K562 (cell line): Measurements from ENCODE around the gene MFAP5. TPM values are rescaled to one million over a fixed set of nuclear protein-coding genes. Genes with fewer than 3 reads are reported as not detected.
A peak's percentile ranks its signal among the peaks of the same experiment; 100 is the strongest.

ENCODE experiments used
- ATAC-seq: fragments of 200-7000 bp; cut with Tn5 transposase; 3 replicates; pipeline ENCODE4 v1.9.1; 2020; ENCODE audit warnings: moderate library complexity
- BruUV-seq: library from RNA; stranded (reverse); fragments of 400-500 nt; replicated peaks from 2 replicates; lab custom pipeline; 2021; lab: Mats Ljungman, UMichigan
- CTCF ChIA-PET: fragments of 300-600 bp; formaldehyde crosslinking; extraction: SDS; loops from one replicate; lab custom pipeline; 2021; ENCODE audit warnings: low intra/inter-chr PET ratio; lab: Yijun Ruan, JAX
- POLR2A ChIA-PET: fragments of 300-600, 350-650 bp; sonication (Branson Sonifier 250); formaldehyde crosslinking; extraction: SDS; loops from one replicate; lab custom pipeline; 2021; ENCODE audit warnings: antibody characterized with exemption, inconsistent platforms; lab: Yijun Ruan, JAX
- DNase-seq, 4 experiments: peaks; one replicate each; pipeline versions ENCODE4 v3.0.0 to v3.0.0-alpha.2; 2011 to 2018; ENCODE audit warnings: low spot score in 3 of 4, mixed read lengths in 3 of 4; ENCODE audit errors: extremely low read depth in 1 of 4
- FAIRE-seq: peaks from 2 replicates; lab custom pipeline; 2011; peaks lifted over from hg19 to GRCh38; lab: Jason Lieb, UNC
- H2AFZ ChIP-seq: 2 replicates; pipeline ENCODE4 v1.6.0; 2011; ENCODE audit warnings: low read depth, low read length, control low read depth, inconsistent platforms
- H3K27ac ChIP-seq: fragments of 200-600 bp; 3 replicates; pipeline ENCODE4 v1.8.0; 2011; ENCODE audit warnings: low read depth, mild to moderate bottlenecking, control low read depth, inconsistent platforms, low read length, moderate library complexity, mixed read lengths; ENCODE audit errors: extremely low read depth
- H3K27me3 ChIP-seq, 2 experiments: fragments of 300-600 bp in 1 of 2; 2 replicates in 1 of 2; 3 replicates in 1 of 2; pipeline versions ENCODE4 v1.6.0 to v1.8.0; 2011; ENCODE audit warnings: inconsistent platforms in 2 of 2, low read length in 2 of 2, mild to moderate bottlenecking in 1 of 2, mixed read lengths in 1 of 2, moderate library complexity in 1 of 2; ENCODE audit not compliant: control insufficient read depth in 2 of 2, insufficient read depth in 2 of 2
- H3K36me3 ChIP-seq: fragments of 300-600 bp; 3 replicates; pipeline ENCODE4 v1.8.0; 2011; ENCODE audit warnings: mild to moderate bottlenecking, low read length, inconsistent platforms; ENCODE audit not compliant: control insufficient read depth, insufficient read depth
- H3K4me1 ChIP-seq, 2 experiments: fragments of 200-600 bp in 1 of 2; replicated peaks in 1 of 2; 2 replicates in 1 of 2; 3 replicates in 1 of 2; pipeline versions ENCODE4 v1.5.1 to v1.8.0; 2011; ENCODE audit warnings: inconsistent platforms in 2 of 2, low read length in 2 of 2, mild to moderate bottlenecking in 1 of 2, mixed read lengths in 1 of 2, moderate library complexity in 1 of 2; ENCODE audit not compliant: control insufficient read depth in 2 of 2, insufficient read depth in 2 of 2
- H3K4me2 ChIP-seq: 2 replicates; pipeline ENCODE4 v1.6.1; 2011; ENCODE audit warnings: low read length, control low read depth, inconsistent platforms, mixed read lengths; ENCODE audit not compliant: insufficient read depth
- H3K4me3 ChIP-seq: fragments of 200-600 bp; sonication (generic), shearing (Covaris generic); 2 replicates; pipeline ENCODE4 v1.5.1; 2016; ENCODE audit warnings: control low read depth, inconsistent platforms
- H3K79me2 ChIP-seq: fragments of 200-600 bp; 3 replicates; pipeline ENCODE4 v1.8.0; 2011; ENCODE audit warnings: low read length, inconsistent platforms; ENCODE audit not compliant: control insufficient read depth, insufficient read depth
- H3K9ac ChIP-seq, 2 experiments: 2 replicates each; pipeline versions ENCODE4 v1.6.0 to v1.6.1; 2011; ENCODE audit warnings: low read depth in 2 of 2, low read length in 2 of 2, control low read depth in 1 of 2, inconsistent platforms in 1 of 2, mild to moderate bottlenecking in 1 of 2, mixed read lengths in 1 of 2; ENCODE audit not compliant: insufficient read depth in 1 of 2
- H3K9me1 ChIP-seq: one replicate; pipeline ENCODE4 v1.6.0; 2011; ENCODE audit warnings: inconsistent platforms, mild to moderate bottlenecking, low read length, moderate library complexity; ENCODE audit not compliant: control insufficient read depth, insufficient read depth
- H3K9me3 ChIP-seq: replicated peaks from 2 replicates; pipeline ENCODE4 v1.5.1; 2011; ENCODE audit warnings: low read depth, low read length, inconsistent platforms; ENCODE audit not compliant: control insufficient read depth, insufficient read depth
- H4K20me1 ChIP-seq: replicated peaks from 2 replicates; pipeline ENCODE4 v1.6.1; 2011; ENCODE audit warnings: low read length, inconsistent platforms, mixed read lengths; ENCODE audit not compliant: control insufficient read depth, insufficient read depth
- NRF1 ChIP-seq, 2 experiments: fragments of 450-650 bp; IDR thresholded peaks in 1 of 2; conservative IDR thresholded peaks in 1 of 2; 2 replicates each; pipeline ENCODE4 v1.6.1; 2014; ENCODE audit warnings: mild to moderate bottlenecking in 2 of 2
- RBM17 ChIP-seq: fragments of 200-400 bp; formaldehyde crosslinking; IDR thresholded peaks from 2 replicates; pipeline ENCODE4 v1.6.1; 2017; ENCODE audit warnings: low read depth, mild to moderate bottlenecking, low read length, borderline replicate concordance
- RNF2 ChIP-seq: sonication (generic); IDR thresholded peaks from 2 replicates; pipeline ENCODE4 v1.6.1; 2016
- WGBS: fragments of 100-300 bp; shearing (Covaris generic); methylation state at CpG from one replicate; pipeline ENCODE4 v1.1.6; 2016; ENCODE audit warnings: low coverage, mixed read lengths; ENCODE audit not compliant: insufficient coverage; ENCODE audit errors: missing lambda C conversion rate; 5-methylcytosine and 5-hydroxymethylcytosine counted together
- in situ Hi-C: fragments of 300-500 bp; cut with MboI; formaldehyde crosslinking; loops from 4 replicates; pipeline ENCODE4 v1.15.0; 2018; ENCODE audit warnings: inconsistent platforms, mixed read lengths
- intact Hi-C: fragments of 100-400 bp; cut with micrococcal nuclease; formaldehyde crosslinking; loops from 2 replicates; pipeline ENCODE4 v1.14.2; 2022
- polyA plus RNA-seq, 8 experiments: library from polyadenylated mRNA; depleted of rRNA in 4 of 8; stranded (reverse) in 5 of 8; unstranded in 3 of 8; fragments of >200 nt; fragmentation: Nextera tagmentation in 2 of 8; fragmentation: Illumina TruSeq in 1 of 8; extraction: Ambion mirVana in 2 of 8; extraction: Trizol in 1 of 8; gene quantifications; 2 replicates each; pipeline versions ENCODE4 v1.2.1 to v1.2.3, GENCODE V29; 2011 to 2014; ENCODE audit warnings: inconsistent platforms in 1 of 8, missing spikeins in 1 of 8
- total RNA-seq, 7 experiments: library from RNA; depleted of rRNA in 6 of 7; stranded (reverse); fragments of >200 nt in 6 of 7; fragmentation: Illumina TruSeq in 2 of 7; extraction: Trizol in 2 of 7; gene quantifications; 2 replicates each; pipeline versions ENCODE4 v1.2.1 to v1.2.3, GENCODE V29; 2011 to 2021; ENCODE audit warnings: low replicate concordance in 1 of 7
- TF ChIP-seq, protein P1 (sequence below): fragments of 250-450 bp; sonication (Bioruptor Pico); IDR thresholded peaks from 2 replicates; pipeline ENCODE4 v1.4.0; 2020; ENCODE audit warnings: borderline replicate concordance
- TF ChIP-seq, protein P2 (sequence below): fragments of 450-650 bp; formaldehyde crosslinking; IDR thresholded peaks from 2 replicates; pipeline ENCODE4 v1.4.0; 2022; ENCODE audit warnings: missing genetic modification characterization

MFAP5 gene
- total and polyA plus RNA-seq, 9 of the 15 experiments (the other 6 are each of a cell fraction or from before 2014, with no cell fraction given), result not detected

DNA sequence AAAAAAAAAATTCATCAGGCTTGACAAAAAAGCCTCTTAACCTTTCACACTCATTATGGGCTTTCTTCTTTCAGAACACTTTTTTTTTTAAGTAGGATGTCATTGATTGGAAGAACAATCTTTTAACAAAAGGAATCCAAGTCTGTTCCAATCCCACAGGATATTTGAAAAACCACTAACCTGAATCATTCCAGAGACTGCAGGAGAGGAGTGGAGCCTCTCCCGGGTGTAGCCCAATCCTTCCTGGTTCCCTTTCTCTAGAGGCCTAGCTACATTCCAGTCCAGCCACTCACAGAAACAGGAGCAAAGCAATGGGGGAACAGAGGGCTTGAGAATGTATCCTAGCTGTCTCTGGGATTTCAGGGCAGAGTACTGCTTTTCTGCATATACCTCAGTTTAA is 4.3 kb downstream of the MFAP5 start (continued):
- TF ChIP-seq, protein P1, sequence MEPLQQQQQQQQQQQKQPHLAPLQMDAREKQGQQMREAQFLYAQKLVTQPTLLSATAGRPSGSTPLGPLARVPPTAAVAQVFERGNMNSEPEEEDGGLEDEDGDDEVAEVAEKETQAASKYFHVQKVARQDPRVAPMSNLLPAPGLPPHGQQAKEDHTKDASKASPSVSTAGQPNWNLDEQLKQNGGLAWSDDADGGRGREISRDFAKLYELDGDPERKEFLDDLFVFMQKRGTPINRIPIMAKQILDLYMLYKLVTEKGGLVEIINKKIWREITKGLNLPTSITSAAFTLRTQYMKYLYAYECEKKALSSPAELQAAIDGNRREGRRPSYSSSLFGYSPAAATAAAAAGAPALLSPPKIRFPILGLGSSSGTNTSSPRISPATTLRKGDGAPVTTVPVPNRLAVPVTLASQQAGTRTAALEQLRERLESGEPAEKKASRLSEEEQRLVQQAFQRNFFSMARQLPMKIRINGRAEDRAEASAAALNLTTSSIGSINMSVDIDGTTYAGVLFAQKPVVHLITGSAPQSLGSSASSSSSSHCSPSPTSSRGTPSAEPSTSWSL (CRISPR knock-in tag), result no peak
- TF ChIP-seq RBM17, result no peak
- TF ChIP-seq RNF2, result no peak

DNA sequence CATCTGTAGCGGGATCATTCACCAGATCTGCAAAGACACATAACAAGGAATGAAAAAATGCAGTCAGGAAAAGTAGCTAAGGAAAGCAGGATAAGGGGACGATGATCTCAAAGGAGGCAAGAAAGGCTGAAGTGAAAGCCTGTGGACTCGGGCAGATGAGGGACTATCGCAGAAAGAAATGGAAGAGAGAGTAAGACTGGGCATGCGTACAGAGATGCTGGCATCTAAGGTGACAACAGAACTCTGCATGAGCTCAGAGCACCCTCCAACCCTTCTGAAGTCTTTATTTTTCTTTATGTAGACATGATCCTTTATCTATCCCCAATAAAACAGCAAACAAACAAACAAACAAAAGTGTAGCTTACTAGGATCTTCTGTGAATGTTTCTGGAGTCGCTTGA is 7.2 kb downstream of the MFAP5 start:
- Histone ChIP-seq H3K9ac (no peak overlapping the region), H3K9me3 (no peaks in the 10 kb centered on the region), H3K4me3 (no peak overlapping the region), H3K36me3 (no peaks in the 10 kb centered on the region), H3K4me2 (no peak overlapping the region), H3K27me3 (peaks cover 0 to 2% of the 10 kb centered on the region in 2 experiments; a peak in 1 of 5 replicates), H4K20me1 (no peaks in the 10 kb centered on the region), H3K79me2 (no peaks in the 10 kb centered on the region), H3K27ac (no peak overlapping the region), H2AFZ (no peak overlapping the region), H3K4me1 (no peaks in the 10 kb centered on the region), H3K9me1 (no peaks in the 10 kb centered on the region)
- TF ChIP-seq NRF1 (conservative IDR thresholded peaks at IDR 0.05 in 1 of 2, IDR thresholded peaks at IDR 0.05 in 1 of 2), result peak; percentile 55 to 70
- TF ChIP-seq, protein P2, sequence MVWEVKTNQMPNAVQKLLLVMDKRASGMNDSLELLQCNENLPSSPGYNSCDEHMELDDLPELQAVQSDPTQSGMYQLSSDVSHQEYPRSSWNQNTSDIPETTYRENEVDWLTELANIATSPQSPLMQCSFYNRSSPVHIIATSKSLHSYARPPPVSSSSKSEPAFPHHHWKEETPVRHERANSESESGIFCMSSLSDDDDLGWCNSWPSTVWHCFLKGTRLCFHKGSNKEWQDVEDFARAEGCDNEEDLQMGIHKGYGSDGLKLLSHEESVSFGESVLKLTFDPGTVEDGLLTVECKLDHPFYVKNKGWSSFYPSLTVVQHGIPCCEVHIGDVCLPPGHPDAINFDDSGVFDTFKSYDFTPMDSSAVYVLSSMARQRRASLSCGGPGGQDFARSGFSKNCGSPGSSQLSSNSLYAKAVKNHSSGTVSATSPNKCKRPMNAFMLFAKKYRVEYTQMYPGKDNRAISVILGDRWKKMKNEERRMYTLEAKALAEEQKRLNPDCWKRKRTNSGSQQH (CRISPR knock-in tag), result no peak
- in situ Hi-C loops (no loop called here), intact Hi-C loops (loop anchor here (5.0 kb wide), 1 partner anchor 392 kb away; no protein-coding TSS in a partner anchor)
- no TSS peak for BruUV-seq
- ChIA-PET CTCF (no interaction called here), POLR2A (interaction anchor here (0.6 to 0.8 kb wide), 2 partner anchors 15 to 22 kb away, joined by 3 read pairs; no protein-coding TSS in a partner anchor)
- no peak for FAIRE-seq
- WGBS, result 12% methylated on average over 6 of the region's 6 CpGs
- no peak for ATAC-seq
- no peak for DNase-seq
